GM12892 (cell line): ENCODE data around the gene TMEM203.

Experiments
- POLR2A ChIP-seq: IDR thresholded peaks from 2 replicates; pipeline ENCODE4 v1.6.1; 2011; ENCODE audit warnings: low read depth, low read length, control low read depth
- POLR2AphosphoS5 ChIP-seq: IDR thresholded peaks from 2 replicates; pipeline ENCODE4 v1.6.1; 2011; ENCODE audit warnings: low read depth, low read length, control low read depth

DNA sequence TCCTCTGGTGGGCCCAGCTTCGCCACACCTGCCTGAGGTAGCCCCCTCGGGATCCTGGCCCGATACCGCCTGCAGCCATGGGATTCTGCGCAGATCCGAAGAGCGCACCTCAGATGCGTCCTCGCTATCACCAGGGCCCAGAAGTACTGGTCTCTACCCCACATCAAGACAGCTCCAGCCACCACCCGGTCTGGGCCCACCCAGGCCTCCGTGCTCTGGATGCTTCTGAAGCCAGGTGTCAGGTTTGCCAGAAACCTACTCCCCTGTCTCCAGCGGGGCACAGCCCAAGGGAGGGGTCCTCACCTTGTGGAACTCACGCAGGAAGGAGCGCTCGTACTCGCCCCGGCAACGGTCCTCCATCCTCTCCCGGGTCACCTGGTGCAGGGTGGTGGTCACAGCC is 19.5 kb downstream of the TMEM203 start:
- TF ChIP-seq POLR2A (no peak), POLR2AphosphoS5 (no peak)
